PFSK-1 (cell line): ENCODE results near the gene GPX2.

Experiments
- FOXP2 ChIP-seq: optimal IDR thresholded peaks from 2 replicates; pipeline ENCODE3; 2011; ENCODE audit warnings: borderline replicate concordance, control low read depth, inconsistent platforms; ENCODE audit not compliant: insufficient read depth; ENCODE audit errors: extremely low read length, extremely low read depth
- POLR2AphosphoS5 ChIP-seq: IDR thresholded peaks from 2 replicates; pipeline ENCODE4 v1.6.1; 2012; ENCODE audit warnings: low read depth, mild to moderate bottlenecking, control low read depth, low read length, moderate library complexity
- REST ChIP-seq, 2 experiments: IDR thresholded peaks; 2 replicates each; pipeline versions ENCODE4 v1.6.1 to v1.8.0; 2011 to 2012; ENCODE audit warnings: low read depth in 2 of 2, low read length in 2 of 2, control low read depth in 1 of 2, inconsistent platforms in 1 of 2, mild to moderate bottlenecking in 1 of 2, moderate library complexity in 1 of 2; ENCODE audit not compliant: insufficient read depth in 1 of 2
- SIN3A ChIP-seq: IDR thresholded peaks from 2 replicates; pipeline ENCODE4 v1.6.1; 2012; ENCODE audit warnings: mild to moderate bottlenecking, low read length, moderate library complexity, borderline replicate concordance; ENCODE audit not compliant: insufficient read depth
- TAF1 ChIP-seq: IDR thresholded peaks from 2 replicates; pipeline ENCODE4 v1.6.1; 2012; ENCODE audit warnings: low read length, control low read depth, borderline replicate concordance; ENCODE audit not compliant: insufficient read depth

Gene GPX2

GRCh38 chr14:64929014-64929359, 13.6 kb downstream of the GPX2 start:
- TF ChIP-seq REST (IDR thresholded peaks at IDR 0.05; ENCODE audit: insufficient read depth in 1 of 2, low read depth in 2 of 2, low read length in 2 of 2) (no peak), FOXP2 (no peak), SIN3A (no peak), POLR2AphosphoS5 (no peak), TAF1 (no peak)

DNA sequence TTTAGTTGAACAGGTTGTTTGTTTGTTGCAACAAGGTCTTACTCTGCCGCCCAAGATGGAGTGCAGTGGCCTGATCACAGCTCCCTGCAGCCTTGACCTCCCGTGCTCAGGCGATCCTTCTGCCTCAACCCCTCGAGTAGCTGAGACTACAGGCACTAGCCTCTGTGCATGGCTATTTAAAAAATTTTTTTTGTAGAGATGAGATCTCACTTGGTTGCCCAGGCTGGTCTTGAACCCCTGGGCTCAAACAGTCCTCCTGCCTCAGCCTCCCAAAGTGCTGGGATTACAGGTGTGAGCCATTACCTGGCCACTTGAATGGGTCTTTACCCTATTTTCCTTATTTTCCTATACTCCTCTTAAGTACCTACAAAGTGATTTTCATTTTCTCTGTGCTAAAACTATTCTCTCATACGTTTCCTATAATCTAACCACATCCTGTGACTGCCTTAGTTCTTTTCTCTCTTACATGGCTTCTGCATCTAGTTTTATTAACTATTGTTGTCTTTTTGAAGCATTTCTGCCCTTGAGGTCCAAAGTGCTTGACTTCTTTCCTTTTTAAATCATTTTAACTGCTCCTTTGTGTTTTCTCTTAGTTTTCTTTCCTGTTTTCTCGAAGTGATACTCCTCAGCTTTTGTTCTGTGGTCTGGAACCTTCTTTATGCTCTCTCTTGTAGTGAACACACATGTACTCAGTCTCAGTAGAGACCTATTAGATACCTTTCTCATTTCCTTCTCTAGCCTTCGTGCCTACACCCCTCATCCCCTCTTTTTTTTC, 14.1 kb downstream of the GPX2 start:
- TF ChIP-seq FOXP2 (no peak), TAF1 (no peak), POLR2AphosphoS5 (no peak), REST (IDR thresholded peaks at IDR 0.05; ENCODE audit: insufficient read depth in 1 of 2, low read depth in 2 of 2, low read length in 2 of 2) (no peak), SIN3A (no peak)

- TF ChIP-seq POLR2AphosphoS5: no peak
- TF ChIP-seq FOXP2: no peak
- TF ChIP-seq REST (IDR thresholded peaks at IDR 0.05; ENCODE audit: insufficient read depth in 1 of 2, low read depth in 2 of 2, low read length in 2 of 2): no peak
- no peak for TF ChIP-seq TAF1
- no peak for TF ChIP-seq SIN3A
These were observed 15.5 kb downstream of the GPX2 start for GRCh38 chr14:64927031-64927430.

DNA sequence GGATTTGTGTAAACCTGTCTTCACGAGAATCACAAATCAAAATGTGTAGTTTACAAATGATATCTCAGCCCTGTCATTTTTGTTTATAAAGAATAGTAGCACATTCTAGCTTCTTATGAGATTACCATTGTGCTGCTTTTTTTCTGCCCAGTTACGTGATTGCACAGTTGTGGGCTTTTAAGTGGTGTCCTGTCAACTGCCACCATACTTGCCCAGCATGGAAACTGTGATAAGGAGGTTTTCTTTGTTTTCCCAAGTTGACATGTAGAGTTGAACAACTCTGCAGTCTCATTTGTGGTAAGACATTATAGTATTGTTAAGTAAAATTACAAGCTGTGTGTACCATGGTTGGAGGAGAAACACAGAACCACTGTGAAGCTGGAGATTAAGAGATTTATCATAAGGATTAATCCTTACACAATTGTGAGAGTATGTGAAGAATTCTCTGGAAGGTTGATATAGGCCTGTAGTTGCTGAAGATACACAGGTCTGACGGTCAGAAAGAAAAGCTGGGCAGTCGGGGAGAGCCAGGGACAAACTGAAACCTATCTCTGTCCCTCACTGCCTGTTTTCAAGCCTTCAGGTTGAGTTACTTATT, 16.0 kb downstream of the GPX2 start:
- TF ChIP-seq SIN3A (no peak), TAF1 (no peak), POLR2AphosphoS5 (no peak), REST (IDR thresholded peaks at IDR 0.05; ENCODE audit: insufficient read depth in 1 of 2, low read depth in 2 of 2, low read length in 2 of 2) (no peak), FOXP2 (no peak)
